Mesendoderm (in vitro differentiated cells): ENCODE measurements around the gene PATL1.

Experiments used
- DNase-seq: peaks from one replicate; pipeline ENCODE4 v3.0.0; 2013
- H2AK5ac ChIP-seq: 2 replicates; pipeline ENCODE4 v1.6.1; 2013; ENCODE audit warnings: low read length, inconsistent platforms
- H2BK120ac ChIP-seq: 2 replicates; pipeline ENCODE4 v1.6.1; 2013; ENCODE audit warnings: low read depth, mild to moderate bottlenecking, low read length, moderate library complexity, mixed read lengths
- H2BK15ac ChIP-seq: replicated peaks from 2 replicates; pipeline ENCODE4 v1.6.1; 2013; ENCODE audit warnings: low read depth, mild to moderate bottlenecking, moderate library complexity
- H2BK5ac ChIP-seq: 2 replicates; pipeline ENCODE4 v1.6.1; 2013; ENCODE audit warnings: low read length, inconsistent platforms
- H3K18ac ChIP-seq: 2 replicates; pipeline ENCODE4 v1.6.1; 2013; ENCODE audit warnings: mild to moderate bottlenecking, low read length, mixed read lengths
- H3K23ac ChIP-seq: one replicate; pipeline ENCODE4 v1.6.1; 2013; ENCODE audit warnings: low read length
- H3K27ac ChIP-seq: 2 replicates; pipeline ENCODE4 v1.5.1; 2013; ENCODE audit warnings: low read depth, mild to moderate bottlenecking, inconsistent platforms, low read length, moderate library complexity
- H3K27me3 ChIP-seq: 2 replicates; pipeline ENCODE4 v1.6.1; 2013; ENCODE audit warnings: low read length, control low read depth, mild to moderate bottlenecking, inconsistent platforms; ENCODE audit not compliant: insufficient read depth, poor library complexity
- H3K36me3 ChIP-seq: 2 replicates; pipeline ENCODE4 v1.6.1; 2013; ENCODE audit warnings: low read length, inconsistent platforms; ENCODE audit not compliant: control insufficient read depth, insufficient read depth
- H3K4ac ChIP-seq: one replicate; pipeline ENCODE4 v1.6.1; 2013; ENCODE audit warnings: low read depth, mild to moderate bottlenecking, low read length, moderate library complexity
- H3K4me1 ChIP-seq: 2 replicates; pipeline ENCODE4 v1.6.1; 2013; ENCODE audit warnings: low read depth, low read length, inconsistent platforms; ENCODE audit not compliant: control insufficient read depth
- H3K4me2 ChIP-seq: 2 replicates; pipeline ENCODE4 v1.6.1; 2013; ENCODE audit warnings: low read length
- H3K4me3 ChIP-seq: 2 replicates; pipeline ENCODE4 v1.5.1; 2013; ENCODE audit warnings: mild to moderate bottlenecking, low read length
- H3K56ac ChIP-seq: one replicate; pipeline ENCODE4 v1.6.1; 2013; ENCODE audit warnings: low read length
- H3K79me1 ChIP-seq: 2 replicates; pipeline ENCODE4 v1.6.1; 2013; ENCODE audit warnings: low read length, inconsistent platforms
- H3K79me2 ChIP-seq: 2 replicates; pipeline ENCODE4 v1.6.1; 2013; ENCODE audit warnings: mild to moderate bottlenecking, low read length; ENCODE audit not compliant: control insufficient read depth, insufficient read depth
- H3K9ac ChIP-seq: 2 replicates; pipeline ENCODE4 v1.6.1; 2013; ENCODE audit warnings: low read length, inconsistent platforms
- H4K5ac ChIP-seq: one replicate; pipeline ENCODE4 v1.6.1; 2013; ENCODE audit warnings: low read length
- H4K8ac ChIP-seq: one replicate; pipeline ENCODE4 v1.6.1; 2013; ENCODE audit warnings: low read depth, mild to moderate bottlenecking, control low read depth, low read length, moderate library complexity
- WGBS: extraction: QIAGEN DNeasy Blood & Tissue Kit; methylation state at CpG from one replicate; pipeline ENCODE4 v1.1.7; 2013; ENCODE audit warnings: low lambda C conversion rate, missing lambda C conversion rate; ENCODE audit not compliant: insufficient coverage; ENCODE audit errors: extremely low coverage; 5-methylcytosine and 5-hydroxymethylcytosine counted together

PATL1 gene

GRCh38 chr11:59669611-59670009 is 773 bp upstream of the PATL1 start:
- no peaks in the 10 kb centered on the region for H3K27me3 ChIP-seq
- no peak overlapping the region for H4K5ac ChIP-seq
- peak overlapping the region; percentile 76 for H3K4me2 ChIP-seq
- no peak overlapping the region for H2AK5ac ChIP-seq
- WGBS: no CpG with 5 or more reads among the region's 22 CpGs
- peak; percentile 63 for DNase-seq
- H3K18ac ChIP-seq: peak overlapping the region; percentile 91
- peaks cover 6% of the 10 kb centered on the region for H3K79me2 ChIP-seq
- no peaks in the 10 kb centered on the region for H3K36me3 ChIP-seq
- H3K56ac ChIP-seq: peak overlapping the region; percentile 88
- peak overlapping the region; percentile 84 for H4K8ac ChIP-seq
- no peak overlapping the region for H3K23ac ChIP-seq
- H3K4me1 ChIP-seq: peaks cover 2% of the 10 kb centered on the region
- H3K79me1 ChIP-seq: peaks cover 4% of the 10 kb centered on the region
- peak overlapping the region; percentile 95 for H3K9ac ChIP-seq
- peak overlapping the region; percentile 100 for H3K27ac ChIP-seq
- H3K4me3 ChIP-seq: peak overlapping the region; percentile 88
- peak overlapping the region; percentile 14 for H2BK5ac ChIP-seq
- H2BK120ac ChIP-seq: peak overlapping the region; percentile 46
- no peak overlapping the region for H2BK15ac ChIP-seq
- peak overlapping the region; percentile 81 for H3K4ac ChIP-seq

- WGBS: no CpG with 5 or more reads among the region's 39 CpGs
- peak overlapping the region; percentile 71 for H3K4me3 ChIP-seq
- peak overlapping the region; percentile 94 for H3K27ac ChIP-seq
- H3K18ac ChIP-seq: peak overlapping the region; percentile 97
- no peak overlapping the region for H2BK15ac ChIP-seq
- H3K4me2 ChIP-seq: peak overlapping the region; percentile 51
- H3K23ac ChIP-seq: no peak overlapping the region
- H3K79me1 ChIP-seq: peaks cover 4% of the 10 kb centered on the region
- H2BK120ac ChIP-seq: no peak overlapping the region
- no peaks in the 10 kb centered on the region for H3K36me3 ChIP-seq
- H2AK5ac ChIP-seq: no peak overlapping the region
- H3K56ac ChIP-seq: peak overlapping the region; percentile 90
- no peak overlapping the region for H4K5ac ChIP-seq
- no peaks in the 10 kb centered on the region for H3K27me3 ChIP-seq
- H2BK5ac ChIP-seq: no peak overlapping the region
- H4K8ac ChIP-seq: peak overlapping the region; percentile 99
- H3K9ac ChIP-seq: peak overlapping the region; percentile 85
- peak; percentile 93 for DNase-seq
- peaks cover 6% of the 10 kb centered on the region for H3K79me2 ChIP-seq
- peaks cover 2% of the 10 kb centered on the region for H3K4me1 ChIP-seq
- peak overlapping the region; percentile 94 for H3K4ac ChIP-seq
These were observed 468 bp downstream of the PATL1 start for GRCh38 chr11:59668188-59668949.

- H2BK15ac ChIP-seq: no peak overlapping the region
- H3K4me1 ChIP-seq: peaks cover 2% of the 10 kb centered on the region
- peaks cover 6% of the 10 kb centered on the region for H3K79me2 ChIP-seq
- peak overlapping the region; percentile 85 for H3K9ac ChIP-seq
- peak overlapping the region; percentile 71 for H3K4me3 ChIP-seq
- no peak for DNase-seq
- no peak overlapping the region for H4K5ac ChIP-seq
- 100% methylated on average over 1 of the region's 3 CpGs for WGBS
- H2BK120ac ChIP-seq: no peak overlapping the region
- H3K4me2 ChIP-seq: peak overlapping the region; percentile 58
- H3K27me3 ChIP-seq: no peaks in the 10 kb centered on the region
- H3K4ac ChIP-seq: no peak overlapping the region
- H3K79me1 ChIP-seq: peaks cover 4% of the 10 kb centered on the region
- no peak overlapping the region for H2AK5ac ChIP-seq
- no peaks in the 10 kb centered on the region for H3K36me3 ChIP-seq
- no peak overlapping the region for H4K8ac ChIP-seq
- peak overlapping the region; percentile 90 for H3K56ac ChIP-seq
- H3K18ac ChIP-seq: no peak overlapping the region
- no peak overlapping the region for H2BK5ac ChIP-seq
- H3K23ac ChIP-seq: no peak overlapping the region
- H3K27ac ChIP-seq: no peak overlapping the region
These were observed 1.0 kb downstream of the PATL1 start for GRCh38 chr11:59667812-59668187.

GRCh38 chr11:59666969-59667368 is 1.9 kb downstream of the PATL1 start:
- H3K9ac ChIP-seq: no peak overlapping the region
- no peak overlapping the region for H3K56ac ChIP-seq
- H3K27me3 ChIP-seq: no peaks in the 10 kb centered on the region
- H3K4me3 ChIP-seq: no peak overlapping the region
- H2BK15ac ChIP-seq: no peak overlapping the region
- WGBS: 100% methylated on average over 1 of the region's 1 CpG
- H2AK5ac ChIP-seq: no peak overlapping the region
- peaks cover 2% of the 10 kb centered on the region for H3K4me1 ChIP-seq
- peaks cover 4% of the 10 kb centered on the region for H3K79me1 ChIP-seq
- H3K27ac ChIP-seq: no peak overlapping the region
- H3K18ac ChIP-seq: no peak overlapping the region
- DNase-seq: no peak
- H4K8ac ChIP-seq: no peak overlapping the region
- H2BK5ac ChIP-seq: no peak overlapping the region
- H2BK120ac ChIP-seq: no peak overlapping the region
- H3K79me2 ChIP-seq: peaks cover 6% of the 10 kb centered on the region
- H3K4ac ChIP-seq: no peak overlapping the region
- no peak overlapping the region for H3K23ac ChIP-seq
- no peak overlapping the region for H3K4me2 ChIP-seq
- H4K5ac ChIP-seq: no peak overlapping the region
- no peaks in the 10 kb centered on the region for H3K36me3 ChIP-seq

GRCh38 chr11:59660621-59661020 is 8.2 kb downstream of the PATL1 start:
- H3K4ac ChIP-seq: no peak overlapping the region
- no peaks in the 10 kb centered on the region for H3K79me1 ChIP-seq
- H3K79me2 ChIP-seq: no peaks in the 10 kb centered on the region
- no peak overlapping the region for H2BK15ac ChIP-seq
- H3K4me1 ChIP-seq: peaks cover 3% of the 10 kb centered on the region
- H3K27me3 ChIP-seq: no peaks in the 10 kb centered on the region
- no peak overlapping the region for H3K18ac ChIP-seq
- H3K4me3 ChIP-seq: no peak overlapping the region
- H2BK120ac ChIP-seq: no peak overlapping the region
- no peak overlapping the region for H3K23ac ChIP-seq
- peak; percentile 13 for DNase-seq
- H2AK5ac ChIP-seq: no peak overlapping the region
- peak overlapping the region; percentile 11 for H3K27ac ChIP-seq
- H2BK5ac ChIP-seq: no peak overlapping the region
- no peak overlapping the region for H4K8ac ChIP-seq
- H4K5ac ChIP-seq: no peak overlapping the region
- H3K4me2 ChIP-seq: no peak overlapping the region
- no CpG with 5 or more reads among the region's 1 CpG for WGBS
- peaks cover 7% of the 10 kb centered on the region for H3K36me3 ChIP-seq
- no peak overlapping the region for H3K56ac ChIP-seq
- no peak overlapping the region for H3K9ac ChIP-seq
